ENCODE data around the gene MAP7. TPM values are rescaled to one million over a fixed set of nuclear protein-coding genes. Genes with fewer than 3 reads are reported as not detected.
A peak's percentile ranks its signal among the peaks of the same experiment; 100 is the strongest.

MAP7 gene
- total and polyA plus RNA-seq, 2 of the 13 experiments (the other 11 are each of a cell fraction or from before 2014, with no cell fraction given) = 0.04 TPM; not detected in 1

- Histone ChIP-seq H3K9ac (ENCODE audit: insufficient read depth, low read depth, low read length) (no peak overlapping the region), H3K27ac (ENCODE audit: extremely low read length, insufficient read depth, low read length) (no peak overlapping the region), H3K9me3 (ENCODE audit: low read length) (no peaks in the 10 kb centered on the region), H3K27me3 (ENCODE audit: control insufficient read depth in 1 of 2, insufficient read depth in 2 of 2, low read length in 2 of 2) (peaks cover 7 to 30% of the 10 kb centered on the region in 2 experiments; a peak in 4 of 5 replicates), H3K79me2 (ENCODE audit: insufficient read depth, low read length) (no peaks in the 10 kb centered on the region), H3K36me3 (replicated peaks in 1 of 2; ENCODE audit: control insufficient read depth in 1 of 2, insufficient read depth in 2 of 2, low read length in 2 of 2) (no peaks in the 10 kb centered on the region), H3K4me1 (ENCODE audit: insufficient read depth, low read length) (no peaks in the 10 kb centered on the region), H3K4me3 (replicated peaks in 1 of 3; ENCODE audit: insufficient read depth in 1 of 3, low read depth in 2 of 3, low read length in 3 of 3) (no peak overlapping the region), H3K4me2 (ENCODE audit: low read depth, low read length) (no peak overlapping the region), H2AFZ (ENCODE audit: low read length) (no peak overlapping the region), H4K20me1 (ENCODE audit: insufficient read depth, low read length) (no peaks in the 10 kb centered on the region)
- WGBS (ENCODE audit: low lambda C conversion rate) = 6% methylated on average over 4 of the region's 4 CpGs
- CTCF ChIA-PET (ENCODE audit: low intra/inter-chr PET ratio, low total read pairs) = no interaction called here
- POLR2A ChIA-PET = no interaction called here
- no TSS peak for BruUV-seq (replicated peaks)
- DNase-seq (ENCODE audit: low spot score) (no peak), FAIRE-seq (no peak), ATAC-seq (no peak)
- TF ChIP-seq NAIF1 (CRISPR knock-in tag; IDR thresholded peaks at IDR 0.05; ENCODE audit: borderline replicate concordance) (peak; percentile 77), STAG1 (CRISPR knock-in tag; IDR thresholded peaks at IDR 0.05) (peak; percentile 15; the same call in 1 of the 2 replicates), HNRNPLL (IDR thresholded peaks at IDR 0.05; ENCODE audit: low read depth, low read length, poor library complexity, severe bottlenecking) (peak; percentile 28)
- TF ChIP-seq, protein P1, sequence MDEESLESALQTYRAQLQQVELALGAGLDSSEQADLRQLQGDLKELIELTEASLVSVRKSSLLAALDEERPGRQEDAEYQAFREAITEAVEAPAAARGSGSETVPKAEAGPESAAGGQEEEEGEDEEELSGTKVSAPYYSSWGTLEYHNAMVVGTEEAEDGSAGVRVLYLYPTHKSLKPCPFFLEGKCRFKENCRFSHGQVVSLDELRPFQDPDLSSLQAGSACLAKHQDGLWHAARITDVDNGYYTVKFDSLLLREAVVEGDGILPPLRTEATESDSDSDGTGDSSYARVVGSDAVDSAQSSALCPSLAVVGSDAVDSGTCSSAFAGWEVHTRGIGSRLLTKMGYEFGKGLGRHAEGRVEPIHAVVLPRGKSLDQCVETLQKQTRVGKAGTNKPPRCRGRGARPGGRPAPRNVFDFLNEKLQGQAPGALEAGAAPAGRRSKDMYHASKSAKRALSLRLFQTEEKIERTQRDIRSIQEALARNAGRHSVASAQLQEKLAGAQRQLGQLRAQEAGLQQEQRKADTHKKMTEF (CRISPR knock-in tag; IDR thresholded peaks at IDR 0.05) = no peak
- intact Hi-C loops (cut with micrococcal nuclease; ENCODE audit: unreplicated experiment) = no loop called here
- in situ Hi-C loops (cut with HindIII; ENCODE audit: extremely low pct_ligation_motif_present, low pct_unique_long_range_greater_than_20kb) = no loop called here
Observed at GRCh38 chr6:136547336-136547735, 2.9 kb downstream of the MAP7 start.

GRCh38 chr6:136546331-136546730 lies 3.9 kb downstream of the MAP7 start:
- intact Hi-C loops (cut with micrococcal nuclease; ENCODE audit: unreplicated experiment) = no loop called here
- H3K4me1 ChIP-seq (ENCODE audit: insufficient read depth, low read length) = no peaks in the 10 kb centered on the region

More at GRCh38 chr6:136546331-136546730, 3.9 kb downstream of the MAP7 start:
- Histone ChIP-seq H3K9me3 (ENCODE audit: low read length) (no peaks in the 10 kb centered on the region), H3K4me2 (ENCODE audit: low read depth, low read length) (no peak overlapping the region), H4K20me1 (ENCODE audit: insufficient read depth, low read length) (no peaks in the 10 kb centered on the region), H3K27me3 (ENCODE audit: control insufficient read depth in 1 of 2, insufficient read depth in 2 of 2, low read length in 2 of 2) (peaks cover 7 to 27% of the 10 kb centered on the region in 2 experiments; a peak in 4 of 5 replicates), H3K4me3 (replicated peaks in 1 of 3; ENCODE audit: insufficient read depth in 1 of 3, low read depth in 2 of 3, low read length in 3 of 3) (no peak overlapping the region), H2AFZ (ENCODE audit: low read length) (no peak overlapping the region), H3K79me2 (ENCODE audit: insufficient read depth, low read length) (no peaks in the 10 kb centered on the region), H3K36me3 (replicated peaks in 1 of 2; ENCODE audit: control insufficient read depth in 1 of 2, insufficient read depth in 2 of 2, low read length in 2 of 2) (no peaks in the 10 kb centered on the region), H3K27ac (ENCODE audit: extremely low read length, insufficient read depth, low read length) (no peak overlapping the region), H3K9ac (ENCODE audit: insufficient read depth, low read depth, low read length) (no peak overlapping the region)
- DNase-seq (ENCODE audit: low spot score) = no peak
- no peak for ATAC-seq
- CTCF ChIA-PET (ENCODE audit: low intra/inter-chr PET ratio, low total read pairs) = no interaction called here
- BruUV-seq (replicated peaks) = no TSS peak
- 35% methylated on average over 1 of the region's 1 CpG for WGBS (ENCODE audit: low lambda C conversion rate)
- TF ChIP-seq AGO1 (IDR thresholded peaks at IDR 0.05; ENCODE audit: low read depth, low read length, poor library complexity, severe bottlenecking) (no peak), HNF4A (CRISPR knock-in tag; IDR thresholded peaks at IDR 0.05) (no peak)
- POLR2A ChIA-PET = no interaction called here
- FAIRE-seq = no peak
- in situ Hi-C loops (cut with HindIII; ENCODE audit: extremely low pct_ligation_motif_present, low pct_unique_long_range_greater_than_20kb) = no loop called here

All from HepG2 (cell line).